ENCODE results near the gene MUC7.
"Not testable (repeated sequence)": the region's sequence is repeated elsewhere in the genome, so short reads cannot be mapped to it uniquely, and the experiment has no call there.

Gene MUC7

DNA sequence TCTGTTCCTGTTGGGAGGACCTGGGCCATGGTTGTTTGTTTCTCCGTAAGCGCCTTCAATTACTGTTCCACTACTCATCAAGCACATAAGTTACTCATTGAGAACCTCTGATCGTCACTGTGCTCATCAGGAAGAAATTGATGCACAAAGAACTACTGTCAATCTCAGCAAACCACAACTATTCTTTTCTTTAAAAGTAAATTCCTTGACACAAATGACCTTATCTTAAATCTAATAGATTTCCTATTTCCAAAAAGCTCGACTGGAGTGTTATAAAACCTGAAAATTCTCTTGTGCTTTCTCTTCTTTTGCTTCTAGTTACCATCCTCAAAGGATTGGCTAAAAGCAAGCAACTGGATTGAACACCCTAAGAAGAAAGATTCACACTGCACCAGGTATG lies at the start of gene MUC7:
Gene MUC7 (plus strand): TSS at position 301 of the 400 bp plus-strand sequence. CDS start 1,825 bp downstream, outside the sequence.
- FAIRE-seq (no peak), DNase-seq (ENCODE audit: insufficient read length, low spot score) (no peak)

DNA sequence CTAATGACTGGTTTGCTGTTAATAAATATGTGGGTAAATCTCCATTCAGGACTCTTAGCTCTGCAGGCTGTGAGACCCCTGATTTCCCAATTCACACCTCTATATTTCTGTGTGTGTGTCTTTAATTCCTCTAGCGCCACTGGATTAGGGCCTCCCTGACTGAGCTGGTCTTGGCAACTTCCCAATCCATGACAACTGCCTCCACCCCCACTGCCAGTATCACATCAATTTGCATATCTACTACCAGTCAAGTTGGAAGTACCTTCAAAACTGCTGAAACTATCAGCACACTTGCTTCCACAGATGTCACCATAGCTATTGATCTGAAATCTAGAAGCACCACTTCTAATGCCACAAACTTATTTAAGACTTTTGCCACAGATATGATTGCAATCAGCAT lies 46.7 kb upstream of the MUC7 start:
- DNase-seq (ENCODE audit: insufficient read length, low spot score): no peak
- no peak for FAIRE-seq

DNA sequence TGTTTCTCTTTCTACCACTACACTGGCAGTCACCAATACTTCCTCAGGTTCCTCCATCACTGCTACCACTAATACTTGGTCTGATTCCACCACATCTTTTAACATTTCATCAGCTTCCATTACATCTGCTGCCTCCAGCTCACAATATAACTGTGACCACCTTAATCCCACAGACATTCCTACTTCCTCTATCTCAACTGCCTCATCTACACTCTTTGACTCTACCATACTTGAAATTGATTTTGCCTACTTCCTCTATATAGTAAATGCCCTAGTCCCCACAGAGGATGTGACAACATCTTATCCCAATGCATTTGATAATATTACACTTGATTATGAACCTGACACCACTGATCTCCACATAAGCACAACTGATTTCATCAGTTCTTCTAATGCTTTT lies 45.2 kb upstream of the MUC7 start:
- DNase-seq (ENCODE audit: insufficient read length, low spot score): no peak
- FAIRE-seq: no peak

DNA sequence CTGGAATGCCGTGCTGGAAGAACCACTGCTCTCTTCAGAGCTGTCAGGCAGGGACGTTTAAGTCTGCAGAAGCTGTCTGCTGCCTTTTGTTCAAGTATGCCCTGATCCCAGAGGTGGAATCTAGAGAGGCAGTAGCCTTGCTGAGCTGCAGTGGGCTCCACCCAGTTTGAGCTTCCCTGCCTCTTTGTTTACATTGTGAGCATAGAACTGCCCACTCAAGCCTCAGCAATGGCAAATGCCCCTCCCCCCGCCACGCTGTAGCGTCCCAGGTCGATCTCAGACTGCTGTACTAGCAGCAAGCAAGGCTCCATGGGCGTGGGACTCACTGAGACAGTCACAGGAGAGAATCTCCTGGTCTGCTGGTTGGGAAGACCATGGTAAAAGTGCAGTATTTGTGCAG lies 34.8 kb upstream of the MUC7 start:
- no peak for FAIRE-seq

DNA sequence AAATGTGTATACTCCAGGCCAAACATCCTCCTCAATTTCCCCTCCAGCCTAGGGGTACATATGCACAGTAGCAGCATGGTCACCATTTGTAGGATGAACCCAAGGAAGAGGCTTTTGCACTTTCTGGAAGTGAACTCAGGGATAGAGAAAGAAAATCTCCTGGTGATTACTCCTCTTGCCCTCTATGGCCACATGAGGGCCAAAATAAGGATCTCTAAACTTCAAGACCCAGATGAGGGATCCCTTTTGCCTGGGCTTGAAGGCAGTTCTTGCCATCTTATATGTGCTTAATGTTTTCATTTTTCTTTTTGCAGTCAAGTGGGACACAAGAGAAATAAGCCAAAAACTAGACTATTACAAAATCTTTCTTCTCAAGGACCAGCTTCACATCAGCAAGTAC lies 29.5 kb upstream of the MUC7 start:
- DNase-seq (ENCODE audit: insufficient read length, low spot score): no peak
- no peak for FAIRE-seq

More for the DNA sequence above, 34.8 kb upstream of the MUC7 start:
- DNase-seq (ENCODE audit: insufficient read length, low spot score): no peak

DNA sequence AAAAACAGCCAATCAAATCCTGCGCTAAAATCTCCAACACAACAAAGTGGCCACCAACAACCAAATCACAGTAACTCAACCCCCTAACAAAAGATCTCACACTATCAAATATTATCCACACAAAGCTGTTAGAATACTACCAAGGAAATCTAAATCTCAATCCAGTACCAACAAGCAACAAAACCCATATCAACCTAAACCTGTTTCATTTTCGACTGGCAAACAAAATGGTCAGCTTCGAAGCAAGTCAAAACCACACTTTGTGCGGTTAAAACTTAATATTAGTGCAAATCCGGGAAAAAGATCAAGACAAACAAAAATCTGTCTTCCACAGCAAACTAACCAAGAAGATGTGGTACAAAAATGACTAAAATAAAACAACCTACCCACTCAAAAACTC lies 28.7 kb upstream of the MUC7 start:
- no peak for DNase-seq (ENCODE audit: insufficient read length, low spot score)
- FAIRE-seq: no peak

DNA sequence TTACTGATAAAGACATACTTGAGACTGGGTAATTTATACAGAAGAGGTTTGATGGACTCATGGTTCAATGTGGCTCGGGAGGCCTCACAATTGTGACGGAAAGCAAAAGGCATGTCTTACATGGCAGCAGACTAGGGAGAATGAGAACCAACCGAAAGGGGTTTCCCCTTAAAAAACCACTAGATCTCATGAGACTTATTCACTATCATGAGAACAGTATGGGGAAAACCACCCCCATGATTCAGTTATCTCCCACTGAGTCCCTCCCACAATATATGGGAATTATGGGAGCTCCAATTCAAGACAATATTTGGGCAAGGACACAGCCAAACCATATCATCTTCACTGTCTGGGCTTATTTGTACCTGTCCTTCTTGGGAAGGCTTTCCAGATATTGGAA lies 22.8 kb upstream of the MUC7 start:
- DNase-seq (ENCODE audit: insufficient read length, low spot score): no peak
- no peak for FAIRE-seq

DNA sequence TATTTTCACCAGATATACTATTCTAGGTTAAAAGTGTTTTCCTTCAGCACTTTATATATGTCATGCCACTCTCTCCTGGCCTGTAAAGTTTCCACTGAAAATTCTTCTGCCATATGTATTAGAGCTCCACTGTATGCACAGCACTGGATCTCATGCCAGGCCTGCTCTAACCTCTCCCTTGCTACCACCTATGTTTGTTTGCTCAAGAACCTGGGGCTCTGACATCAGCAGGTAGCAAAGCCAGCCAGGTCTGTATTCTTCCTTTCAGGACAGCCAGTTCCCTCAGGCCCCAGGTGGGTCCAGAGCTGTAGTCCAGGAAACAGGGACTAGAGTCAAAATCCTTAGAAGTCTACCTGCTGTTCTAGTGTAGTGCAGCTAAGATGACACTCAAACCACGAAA lies 19.1 kb upstream of the MUC7 start:
- FAIRE-seq: no peak
- DNase-seq (ENCODE audit: insufficient read length, low spot score): no peak

DNA sequence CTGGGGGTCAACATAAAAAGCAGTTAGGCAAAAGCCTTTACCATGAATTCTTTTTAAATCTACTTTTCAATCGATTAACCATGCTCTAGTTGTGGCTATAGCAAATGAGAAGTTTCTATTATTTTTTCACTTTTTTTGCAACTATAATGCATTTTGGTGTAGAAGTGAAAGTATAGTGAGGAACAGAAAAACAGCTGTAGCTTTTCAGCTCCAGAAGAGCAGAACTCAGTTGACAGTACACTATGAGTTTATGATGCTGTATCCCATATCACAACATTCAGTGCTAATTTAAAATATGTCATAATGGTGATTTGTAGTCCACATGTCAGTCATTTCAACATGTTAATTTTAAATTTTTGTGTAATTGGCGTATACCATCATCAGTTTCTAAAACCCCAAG lies 8.7 kb upstream of the MUC7 start:
- FAIRE-seq (no peak), DNase-seq (ENCODE audit: insufficient read length, low spot score) (no peak)

DNA sequence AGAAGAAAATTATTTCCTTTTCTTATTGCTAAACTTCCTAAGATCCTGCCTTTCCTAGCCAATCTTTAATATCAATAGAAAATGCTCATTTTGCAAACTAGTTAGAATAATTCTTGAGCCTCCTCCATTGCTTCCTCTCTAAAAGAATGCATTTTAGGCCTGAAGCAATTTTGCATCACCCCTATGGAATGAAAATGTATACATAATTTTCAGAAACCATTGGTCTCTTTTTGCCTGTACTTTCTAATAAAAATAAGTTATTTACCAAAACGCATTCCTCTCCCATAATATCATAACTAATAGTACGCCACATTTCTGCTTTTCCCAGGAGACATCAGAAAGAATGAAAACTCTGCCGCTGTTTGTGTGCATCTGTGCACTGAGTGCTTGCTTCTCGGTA lies 1.7 kb downstream of the MUC7 start:
- FAIRE-seq (no peak), DNase-seq (ENCODE audit: insufficient read length, low spot score) (peak; percentile 4)

DNA sequence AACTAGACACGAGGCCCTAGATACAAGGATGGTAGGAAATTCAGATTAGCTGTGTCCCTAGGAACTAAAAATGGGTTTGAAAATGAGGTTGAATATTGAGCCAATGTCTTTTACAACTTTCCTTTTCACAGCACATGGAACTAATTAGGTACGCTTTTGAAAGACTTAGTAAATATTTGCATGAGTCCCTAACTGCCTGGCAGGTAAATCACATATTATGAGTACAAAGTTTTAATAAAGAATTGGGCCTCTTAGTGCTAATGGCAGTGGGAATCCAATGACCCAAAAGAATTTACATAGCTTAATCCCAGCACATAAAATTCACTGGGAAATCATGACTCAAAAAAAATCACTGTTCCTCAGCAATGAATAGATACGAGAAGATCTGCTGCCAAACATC lies 16.8 kb downstream of the MUC7 start:
- FAIRE-seq: no peak
- no peak for DNase-seq (ENCODE audit: insufficient read length, low spot score)

DNA sequence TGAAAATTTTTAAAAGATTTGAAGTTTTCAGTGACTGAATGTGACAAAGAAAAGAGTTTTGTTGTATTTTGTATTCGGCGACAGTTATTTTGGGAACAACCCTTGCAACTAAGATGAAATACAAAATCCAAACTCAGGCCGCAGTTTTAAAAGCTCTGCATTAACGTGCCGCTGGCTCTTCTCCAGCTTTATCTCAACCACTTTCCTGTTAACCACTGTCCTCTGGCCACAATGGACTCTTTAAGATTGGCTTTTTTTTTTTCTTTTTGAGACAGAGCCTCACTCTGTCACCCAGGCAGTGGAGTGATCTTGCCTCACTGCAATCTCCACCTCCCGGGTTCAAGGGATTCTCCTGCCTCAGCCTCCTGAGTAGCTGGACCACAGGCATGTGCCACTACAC lies 24.2 kb downstream of the MUC7 start:
- DNase-seq (ENCODE audit: insufficient read length, low spot score): no peak
- FAIRE-seq: no peak

DNA sequence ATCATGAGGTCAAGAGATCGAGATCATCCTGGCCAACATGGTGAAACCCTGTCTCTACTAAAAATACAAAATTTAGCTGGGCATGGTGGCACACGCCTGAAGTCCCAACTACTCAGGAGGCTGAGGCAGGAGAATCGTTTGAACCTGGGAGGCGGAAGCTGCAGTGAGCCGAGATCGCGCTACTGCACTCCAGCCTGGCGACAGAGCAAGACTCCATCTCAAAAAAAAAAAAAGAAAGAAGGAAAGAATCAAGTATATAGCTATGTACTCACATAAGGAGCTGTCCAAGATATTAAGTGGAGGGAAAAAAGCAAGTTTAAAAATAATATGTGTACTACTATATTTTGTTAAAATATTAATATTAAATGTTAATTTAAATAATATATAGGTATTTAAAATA lies 29.8 kb downstream of the MUC7 start:
- not testable (repeated sequence) for FAIRE-seq; DNase-seq (ENCODE audit: insufficient read length, low spot score)

DNA sequence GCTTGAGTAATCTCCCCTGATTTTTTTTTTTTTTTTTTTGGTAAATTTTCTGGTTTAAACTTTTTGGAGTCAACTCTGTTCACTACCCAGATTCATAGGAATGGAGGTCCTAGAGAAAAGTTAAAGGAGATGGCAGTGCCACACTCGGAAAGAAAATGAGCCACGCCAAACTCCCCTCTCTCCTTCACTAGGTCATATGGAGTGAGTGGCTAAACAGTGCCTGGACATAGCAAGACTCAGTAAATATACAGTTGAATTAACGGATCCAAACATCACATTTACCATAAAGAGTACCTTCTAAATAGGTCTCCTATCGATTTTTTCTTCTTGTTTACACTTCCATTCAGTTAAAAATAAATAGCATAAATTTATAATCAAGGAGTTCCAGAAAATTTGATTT lies 32.7 kb downstream of the MUC7 start:
- DNase-seq (ENCODE audit: insufficient read length, low spot score): no peak
- no peak for FAIRE-seq

DNA sequence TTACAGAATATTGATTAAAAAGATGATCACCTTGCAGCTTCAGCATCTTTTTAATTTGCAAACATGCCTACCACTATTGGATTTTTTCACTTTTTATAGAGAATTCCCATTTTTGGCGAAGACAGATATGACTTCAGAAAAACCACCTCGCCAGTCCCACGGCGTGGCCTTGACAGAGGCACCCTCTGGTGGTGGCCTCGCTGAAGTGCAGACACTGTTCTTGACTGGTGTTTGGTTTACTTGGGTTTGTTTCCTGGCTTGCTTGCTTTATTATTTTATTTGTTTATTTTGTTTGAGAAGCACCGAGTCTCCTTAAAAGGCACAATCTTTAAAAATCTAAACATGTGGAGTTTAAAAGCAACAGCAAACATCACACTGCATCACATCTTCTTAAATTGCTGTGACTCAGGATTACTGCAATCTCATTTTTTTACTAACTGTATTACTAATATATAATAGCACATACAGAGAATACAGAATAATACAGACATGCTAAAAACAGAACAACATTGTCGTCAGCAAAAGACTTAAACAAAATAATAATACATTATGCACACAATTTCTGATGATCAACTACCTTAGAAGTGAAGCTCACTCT lies 33.3 kb downstream of the MUC7 start:
- DNase-seq (ENCODE audit: insufficient read length, low spot score): peak; percentile 1
- FAIRE-seq: no peak

DNA sequence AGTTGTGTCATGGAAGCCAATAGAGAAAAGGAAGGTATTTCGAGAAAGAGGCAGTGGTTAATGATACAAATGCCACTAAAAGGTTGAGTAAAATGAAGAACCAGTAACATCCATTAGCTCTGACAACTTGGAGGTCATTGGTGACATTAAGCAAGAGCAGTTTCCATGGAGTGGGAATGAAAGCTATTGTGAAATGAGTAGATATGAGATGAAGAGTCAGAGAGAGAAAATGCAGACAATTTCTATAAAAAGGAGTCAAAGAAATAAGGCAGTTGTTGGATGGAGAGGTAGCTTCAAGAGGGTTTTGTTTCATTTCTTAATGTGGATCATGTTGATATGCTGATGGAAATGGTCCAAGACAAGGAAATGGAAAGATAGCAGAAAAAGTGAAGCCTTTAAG lies 36.8 kb downstream of the MUC7 start:
- DNase-seq (ENCODE audit: insufficient read length, low spot score) (no peak), FAIRE-seq (no peak)

DNA sequence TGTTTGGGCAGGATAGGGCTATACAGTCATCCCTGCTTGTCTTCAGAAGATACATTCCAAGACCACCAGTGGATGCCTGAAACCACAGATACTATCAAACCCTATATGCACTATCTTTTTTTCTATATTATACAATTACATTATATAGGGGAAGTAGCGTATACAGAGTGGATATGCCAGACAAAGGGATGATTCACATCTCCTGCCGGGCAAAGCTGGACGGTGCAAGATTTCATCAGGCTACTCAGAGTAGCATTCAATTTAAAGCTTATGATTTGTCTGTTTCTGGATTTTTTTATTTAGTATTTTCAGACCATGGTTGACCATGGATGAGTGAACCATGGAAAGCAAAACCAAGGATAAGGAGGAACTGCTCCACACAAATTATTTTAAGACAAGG lies 39.4 kb downstream of the MUC7 start:
- DNase-seq (ENCODE audit: insufficient read length, low spot score) (no peak), FAIRE-seq (no peak)

DNA sequence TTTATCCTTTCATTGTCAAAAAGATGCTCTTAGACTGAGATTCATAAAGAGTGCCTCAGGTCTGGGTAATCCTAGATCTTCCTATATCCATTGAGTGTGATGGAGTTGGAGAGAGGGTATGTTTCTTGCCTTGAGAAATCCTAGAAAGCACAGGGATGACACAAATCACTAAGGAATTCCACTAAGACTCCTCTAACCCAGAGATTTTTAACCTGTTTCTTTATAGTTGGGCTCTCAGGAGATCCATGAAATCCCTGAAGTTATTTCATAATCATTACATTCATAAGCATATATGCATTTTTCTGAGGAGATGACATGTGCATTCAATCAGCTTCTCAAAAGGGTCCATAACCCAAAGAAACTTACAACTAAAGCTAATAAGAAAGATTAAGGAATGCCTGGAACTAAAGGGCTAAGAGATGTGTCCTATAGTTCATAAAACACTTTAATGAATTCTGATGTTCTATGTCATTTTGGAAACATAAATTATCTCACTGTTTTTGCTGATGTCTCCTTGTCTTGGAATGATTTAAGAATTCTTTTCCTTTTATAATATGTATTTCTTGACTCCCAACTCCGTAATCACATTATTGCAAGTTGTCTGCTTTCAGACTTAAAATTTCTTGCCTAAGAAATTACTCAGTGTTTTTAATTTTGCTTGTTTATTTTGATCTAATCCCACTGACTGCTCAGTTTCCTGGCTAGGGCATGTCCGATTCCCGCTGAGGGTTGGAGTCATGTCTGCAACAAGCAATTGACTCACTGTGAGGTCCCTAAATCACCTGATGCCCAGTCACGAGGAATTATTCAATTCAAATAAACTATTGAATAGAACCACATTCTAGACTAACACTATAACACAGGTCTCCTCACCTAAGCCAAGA lies 43.6 kb downstream of the MUC7 start:
- FAIRE-seq (no peak), DNase-seq (ENCODE audit: insufficient read length, low spot score) (peak; percentile 5)

DNA sequence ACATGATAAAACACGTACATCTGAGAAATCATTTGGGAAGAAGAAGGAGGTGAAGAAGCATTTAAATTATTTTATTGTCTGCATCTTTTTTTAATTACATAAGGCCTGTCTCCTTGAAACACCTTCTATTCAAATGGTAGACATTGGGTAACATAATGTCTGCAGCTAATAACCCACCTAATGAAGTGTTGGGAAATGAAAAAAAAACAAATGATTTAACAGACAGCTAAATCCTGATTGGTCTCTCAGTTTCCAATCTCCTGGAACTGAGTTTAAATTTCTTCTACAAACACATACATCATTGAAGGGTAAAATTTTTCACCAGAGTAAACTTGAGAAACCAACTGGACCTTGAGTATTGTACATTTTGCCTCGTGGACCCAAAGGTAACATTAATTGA lies 46.3 kb downstream of the MUC7 start, which contains the start of gene AMTN:
Gene AMTN (plus strand): TSS at position 301 of the 400 bp plus-strand sequence. CDS start 209 bp downstream, outside the sequence.
- DNase-seq (ENCODE audit: insufficient read length, low spot score) (no peak), FAIRE-seq (no peak)

DNA sequence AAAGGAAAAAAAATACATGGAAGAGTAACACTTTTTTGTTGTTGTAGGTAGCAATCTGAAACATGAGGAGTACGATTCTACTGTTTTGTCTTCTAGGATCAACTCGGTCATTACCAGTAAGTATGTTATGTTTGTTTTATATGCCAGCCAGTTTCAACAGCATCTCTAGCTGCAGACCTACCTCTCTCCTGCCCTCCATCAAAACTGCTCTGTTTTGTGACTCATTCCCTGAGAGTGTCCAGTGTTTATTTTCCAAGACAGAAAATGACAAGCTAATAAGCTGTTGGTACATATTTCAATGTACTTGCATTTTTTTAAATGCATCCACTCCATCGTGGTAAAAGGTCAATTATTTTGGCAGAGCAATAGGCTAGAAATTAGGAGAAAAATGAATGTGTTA lies 46.7 kb downstream of the MUC7 start:
- peak; percentile 11 for DNase-seq (ENCODE audit: insufficient read length, low spot score)
- FAIRE-seq: no peak

DNA sequence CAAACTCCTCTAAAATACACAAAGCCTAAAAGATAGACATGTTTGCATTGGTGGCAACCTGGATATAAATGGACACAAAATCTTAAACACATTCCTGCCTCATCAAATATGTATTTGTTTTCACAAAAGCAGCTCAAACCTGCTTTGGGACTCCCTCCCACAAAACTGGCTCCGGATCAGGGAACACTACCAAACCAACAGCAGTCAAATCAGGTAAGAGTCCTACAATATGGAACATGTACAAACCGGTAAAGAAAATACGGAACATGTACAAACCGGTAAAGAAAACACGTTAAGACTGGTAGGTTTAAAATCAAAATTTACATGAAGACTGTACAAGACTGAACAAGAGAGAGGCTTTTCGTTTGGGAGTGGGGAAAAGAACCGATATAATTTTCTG lies 50.6 kb downstream of the MUC7 start:
- FAIRE-seq: no peak

DNA sequence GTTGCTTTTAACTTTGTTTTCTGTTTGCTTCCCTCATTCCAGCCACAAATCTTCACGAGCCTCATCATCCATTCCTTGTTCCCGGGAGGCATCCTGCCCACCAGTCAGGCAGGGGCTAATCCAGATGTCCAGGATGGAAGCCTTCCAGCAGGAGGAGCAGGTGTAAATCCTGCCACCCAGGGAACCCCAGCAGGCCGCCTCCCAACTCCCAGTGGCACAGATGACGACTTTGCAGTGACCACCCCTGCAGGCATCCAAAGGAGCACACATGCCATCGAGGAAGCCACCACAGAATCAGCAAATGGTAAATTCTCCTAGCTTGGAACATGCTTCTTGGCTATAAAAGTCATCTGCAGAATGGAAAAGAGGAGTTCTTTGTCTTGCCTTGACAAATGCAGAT lies 59.0 kb downstream of the MUC7 start:
- FAIRE-seq (no peak), DNase-seq (ENCODE audit: insufficient read length, low spot score) (no peak)

More for the DNA sequence above, 50.6 kb downstream of the MUC7 start:
- no peak for DNase-seq (ENCODE audit: insufficient read length, low spot score)
